ENCODE results near the gene SCML1. TPM values are rescaled to one million over a fixed set of nuclear protein-coding genes. Genes with fewer than 3 reads are reported as not detected.

SCML1 gene
- total and polyA plus RNA-seq, 2 of the 8 experiments (the other 6 are each of a cell fraction or from before 2014, with no cell fraction given) = 2.2 to 2.5 TPM

GRCh38 chrX:17758382-17758781 lies 21.1 kb downstream of the SCML1 start:
- no peaks in the 10 kb centered on the region for H4K20me1 ChIP-seq (replicated peaks in 1 of 2; ENCODE audit: control insufficient read depth in 1 of 2, insufficient read depth in 2 of 2, low read length in 2 of 2)
- no peaks in the 10 kb centered on the region for H3K4me1 ChIP-seq (replicated peaks in 1 of 4; ENCODE audit: control insufficient read depth in 3 of 4, insufficient read depth in 4 of 4, low read length in 3 of 4)
- no peak overlapping the region for H2BK120ac ChIP-seq (replicated peaks; ENCODE audit: low read depth, low read length)
- no peak overlapping the region for H3K23ac ChIP-seq (ENCODE audit: insufficient read length)
- ChIA-PET CTCF (ENCODE audit: partially characterized antibody) (no interaction called here), POLR2A (ENCODE audit: partially characterized antibody) (no interaction called here)
- no peaks in the 10 kb centered on the region for H3K79me2 ChIP-seq (ENCODE audit: control insufficient read depth in 1 of 2, insufficient read depth in 2 of 2, low read length in 2 of 2)
- no peaks in the 10 kb centered on the region for H3K36me3 ChIP-seq (ENCODE audit: control insufficient read depth in 2 of 4, insufficient read depth in 4 of 4, low read length in 3 of 4)
- no peak for DNase-seq (ENCODE audit: low read depth in 1 of 2, low spot score in 2 of 2)
- FAIRE-seq = no peak
- no peak overlapping the region for H4K8ac ChIP-seq (ENCODE audit: extremely low read depth, insufficient read depth, low read length)
- H2BK15ac ChIP-seq (ENCODE audit: low read length) = no peak overlapping the region
- H3K23me2 ChIP-seq (ENCODE audit: low read depth, low read length) = no peaks in the 10 kb centered on the region; the same call in 1 of the 2 replicates
- no peak overlapping the region for H3K56ac ChIP-seq (replicated peaks; ENCODE audit: insufficient read length, low read depth, low read length)
- H2AFZ ChIP-seq (ENCODE audit: low read length) = no peak overlapping the region
- H2BK12ac ChIP-seq (ENCODE audit: low read depth, low read length) = no peak overlapping the region
- H4K91ac ChIP-seq (replicated peaks; ENCODE audit: insufficient read length, low read length) = no peak overlapping the region
- H3K4ac ChIP-seq (replicated peaks; ENCODE audit: insufficient read length, low read depth, low read length) = no peak overlapping the region
- no peaks in the 10 kb centered on the region for H3K79me1 ChIP-seq (ENCODE audit: low read depth, low read length)
- H3K4me3 ChIP-seq (ENCODE audit: extremely low read depth in 1 of 4, insufficient read depth in 2 of 4, low read depth in 3 of 4, low read length in 4 of 4) = no peak overlapping the region
- 73% methylated on average over 2 of the region's 2 CpGs; no CpG with 5 or more reads in 1 of the 2 experiments for WGBS, 2 experiments (ENCODE audit: extremely low coverage in 1 of 2, insufficient coverage in 1 of 2, insufficient read length in 1 of 2, insufficient replicate concordance in 2 of 2, low coverage in 1 of 2, low lambda C conversion rate in 2 of 2, missing lambda C conversion rate in 1 of 2)
- no peaks in the 10 kb centered on the region for H3K9me3 ChIP-seq (ENCODE audit: insufficient read depth in 2 of 2, low read depth in 1 of 2, low read length in 1 of 2)
- no peak overlapping the region for H2AK5ac ChIP-seq (ENCODE audit: low read depth, low read length)
- H3K18ac ChIP-seq (ENCODE audit: extremely low read depth, low read length) = no peak overlapping the region
- H3K4me2 ChIP-seq (ENCODE audit: insufficient read depth in 1 of 2, low read depth in 2 of 2, low read length in 2 of 2) = no peak overlapping the region
- H3K9ac ChIP-seq (replicated peaks in 1 of 4; ENCODE audit: extremely low read depth in 1 of 4, low read depth in 3 of 4, low read length in 3 of 4) = no peak overlapping the region
- no peaks in the 10 kb centered on the region for H3K27me3 ChIP-seq (replicated peaks in 1 of 4; ENCODE audit: control insufficient read depth in 3 of 4, extremely low read depth in 1 of 4, insufficient read depth in 3 of 4, low read length in 3 of 4)
- H4K5ac ChIP-seq (ENCODE audit: insufficient read length, low read depth, low read length) = no peak overlapping the region
- no peak overlapping the region for H3K14ac ChIP-seq (ENCODE audit: insufficient read length)
- no peak overlapping the region for H2BK20ac ChIP-seq (ENCODE audit: low read length)
- H3K27ac ChIP-seq (ENCODE audit: low read depth, low read length) = no peak overlapping the region
- H2BK5ac ChIP-seq (ENCODE audit: low read depth, low read length) = no peak overlapping the region
- TF ChIP-seq CHD1 (IDR thresholded peaks at IDR 0.05; ENCODE audit: low read depth, low read length) (no peak), SP4 (IDR thresholded peaks at IDR 0.05; ENCODE audit: low read length) (no peak), CHD2 (IDR thresholded peaks at IDR 0.05; ENCODE audit: low read length) (no peak), CBX5 (IDR thresholded peaks at IDR 0.05; ENCODE audit: low read depth, low read length) (no peak), MAX (IDR thresholded peaks at IDR 0.05) (no peak), GTF2F1 (IDR thresholded peaks at IDR 0.05; ENCODE audit: borderline replicate concordance, low read depth, low read length) (no peak), POLR2AphosphoS5 (IDR thresholded peaks at IDR 0.05; ENCODE audit: low read depth, low read length) (no peak), TAF7 (optimal IDR thresholded peaks at IDR 0.05; ENCODE audit: borderline replicate concordance, low read depth, low read length) (no peak), TAF1 (IDR thresholded peaks at IDR 0.05; ENCODE audit: low read depth, low read length) (no peak), BACH1 (IDR thresholded peaks at IDR 0.05; ENCODE audit: low read length) (no peak), RNF2 (IDR thresholded peaks at IDR 0.05; ENCODE audit: borderline replicate concordance, low read depth, low read length, missing control alignments, poor library complexity, severe bottlenecking) (no peak), SRF (IDR thresholded peaks at IDR 0.05; ENCODE audit: low read depth, low read length) (no peak), USF2 (IDR thresholded peaks at IDR 0.05; ENCODE audit: low read length) (no peak), YY1 (IDR thresholded peaks at IDR 0.05; ENCODE audit: low read depth, low read length) (no peak), SP1 (IDR thresholded peaks at IDR 0.05; ENCODE audit: low read depth, low read length) (no peak)
